ENCODE measurements around the gene CLN5.

DNA sequence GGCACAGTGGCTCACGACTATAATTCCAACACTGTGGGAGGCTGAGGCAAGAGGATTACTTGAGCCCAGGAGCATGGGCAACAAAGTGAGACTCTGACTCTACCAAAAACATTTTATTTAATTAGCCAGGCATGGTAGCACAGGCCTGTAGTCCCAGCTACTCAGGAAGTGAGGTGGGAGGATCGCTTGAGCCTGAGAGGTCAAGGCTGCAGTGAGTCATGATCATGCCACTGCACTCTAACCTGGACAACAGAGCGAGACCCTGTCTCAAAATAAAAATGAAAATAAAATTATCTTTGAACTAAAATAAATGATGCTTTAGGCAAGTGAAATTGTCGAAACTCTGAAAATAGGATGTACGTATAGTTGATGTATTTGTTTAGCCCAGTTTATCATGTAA lies 8.2 kb upstream of the CLN5 start:
- TF ChIP-seq, protein P1, sequence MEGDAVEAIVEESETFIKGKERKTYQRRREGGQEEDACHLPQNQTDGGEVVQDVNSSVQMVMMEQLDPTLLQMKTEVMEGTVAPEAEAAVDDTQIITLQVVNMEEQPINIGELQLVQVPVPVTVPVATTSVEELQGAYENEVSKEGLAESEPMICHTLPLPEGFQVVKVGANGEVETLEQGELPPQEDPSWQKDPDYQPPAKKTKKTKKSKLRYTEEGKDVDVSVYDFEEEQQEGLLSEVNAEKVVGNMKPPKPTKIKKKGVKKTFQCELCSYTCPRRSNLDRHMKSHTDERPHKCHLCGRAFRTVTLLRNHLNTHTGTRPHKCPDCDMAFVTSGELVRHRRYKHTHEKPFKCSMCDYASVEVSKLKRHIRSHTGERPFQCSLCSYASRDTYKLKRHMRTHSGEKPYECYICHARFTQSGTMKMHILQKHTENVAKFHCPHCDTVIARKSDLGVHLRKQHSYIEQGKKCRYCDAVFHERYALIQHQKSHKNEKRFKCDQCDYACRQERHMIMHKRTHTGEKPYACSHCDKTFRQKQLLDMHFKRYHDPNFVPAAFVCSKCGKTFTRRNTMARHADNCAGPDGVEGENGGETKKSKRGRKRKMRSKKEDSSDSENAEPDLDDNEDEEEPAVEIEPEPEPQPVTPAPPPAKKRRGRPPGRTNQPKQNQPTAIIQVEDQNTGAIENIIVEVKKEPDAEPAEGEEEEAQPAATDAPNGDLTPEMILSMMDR (conservative IDR thresholded peaks at IDR 0.05; ENCODE audit: low read depth in 2 of 2) = no peak
- TF ChIP-seq EZH2 (IDR thresholded peaks at IDR 0.05; ENCODE audit: low read depth, unreplicated experiment) = no peak
- TF ChIP-seq, protein P2, sequence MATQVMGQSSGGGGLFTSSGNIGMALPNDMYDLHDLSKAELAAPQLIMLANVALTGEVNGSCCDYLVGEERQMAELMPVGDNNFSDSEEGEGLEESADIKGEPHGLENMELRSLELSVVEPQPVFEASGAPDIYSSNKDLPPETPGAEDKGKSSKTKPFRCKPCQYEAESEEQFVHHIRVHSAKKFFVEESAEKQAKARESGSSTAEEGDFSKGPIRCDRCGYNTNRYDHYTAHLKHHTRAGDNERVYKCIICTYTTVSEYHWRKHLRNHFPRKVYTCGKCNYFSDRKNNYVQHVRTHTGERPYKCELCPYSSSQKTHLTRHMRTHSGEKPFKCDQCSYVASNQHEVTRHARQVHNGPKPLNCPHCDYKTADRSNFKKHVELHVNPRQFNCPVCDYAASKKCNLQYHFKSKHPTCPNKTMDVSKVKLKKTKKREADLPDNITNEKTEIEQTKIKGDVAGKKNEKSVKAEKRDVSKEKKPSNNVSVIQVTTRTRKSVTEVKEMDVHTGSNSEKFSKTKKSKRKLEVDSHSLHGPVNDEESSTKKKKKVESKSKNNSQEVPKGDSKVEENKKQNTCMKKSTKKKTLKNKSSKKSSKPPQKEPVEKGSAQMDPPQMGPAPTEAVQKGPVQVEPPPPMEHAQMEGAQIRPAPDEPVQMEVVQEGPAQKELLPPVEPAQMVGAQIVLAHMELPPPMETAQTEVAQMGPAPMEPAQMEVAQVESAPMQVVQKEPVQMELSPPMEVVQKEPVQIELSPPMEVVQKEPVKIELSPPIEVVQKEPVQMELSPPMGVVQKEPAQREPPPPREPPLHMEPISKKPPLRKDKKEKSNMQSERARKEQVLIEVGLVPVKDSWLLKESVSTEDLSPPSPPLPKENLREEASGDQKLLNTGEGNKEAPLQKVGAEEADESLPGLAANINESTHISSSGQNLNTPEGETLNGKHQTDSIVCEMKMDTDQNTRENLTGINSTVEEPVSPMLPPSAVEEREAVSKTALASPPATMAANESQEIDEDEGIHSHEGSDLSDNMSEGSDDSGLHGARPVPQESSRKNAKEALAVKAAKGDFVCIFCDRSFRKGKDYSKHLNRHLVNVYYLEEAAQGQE (IDR thresholded peaks at IDR 0.05; ENCODE audit: unreplicated experiment) = no peak

Data from GM23338 (cell line).